ENCODE data around the gene RNASE12. TPM values are rescaled to one million over a fixed set of nuclear protein-coding genes. Genes with fewer than 3 reads are reported as not detected.
"Not testable (repeated sequence)": the region's sequence is repeated elsewhere in the genome, so short reads cannot be mapped to it uniquely, and the experiment has no call there.

Gene RNASE12
- polyA plus RNA-seq, 4 donors = not detected

DNA sequence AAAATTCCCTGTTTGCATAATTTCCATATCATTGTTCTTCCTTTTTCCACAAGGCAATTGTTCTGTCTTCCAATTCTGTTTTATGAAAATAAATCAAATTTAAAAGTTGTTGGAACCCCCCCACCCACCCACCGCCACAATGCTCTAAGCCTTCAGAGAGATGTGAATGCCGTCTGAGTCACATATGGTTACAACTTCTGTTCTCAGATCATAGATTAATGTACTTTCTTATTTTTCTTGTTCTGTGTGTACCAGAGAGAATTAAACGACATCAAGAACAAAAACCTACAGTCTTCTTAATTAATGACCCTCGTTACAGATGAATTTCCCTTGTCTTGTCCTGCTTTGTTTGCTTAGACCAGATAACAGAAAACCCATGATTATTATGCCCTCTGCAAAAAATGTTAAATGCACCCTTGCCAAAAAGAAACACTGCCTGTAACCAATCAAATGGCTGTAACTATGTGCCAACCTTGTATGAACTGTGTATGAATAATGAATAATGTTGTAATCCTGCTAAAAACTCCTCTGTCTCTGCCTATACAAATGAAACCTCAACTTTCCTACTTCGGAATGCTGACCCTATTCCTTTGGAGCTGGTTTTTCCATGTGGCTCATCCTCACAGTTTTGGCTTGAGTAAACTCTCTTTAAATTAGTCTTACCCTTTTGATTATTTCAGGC lies 36.3 kb upstream of the RNASE12 start:
- Histone ChIP-seq H3K36me3 (ENCODE audit: control insufficient read depth in 3 of 3, insufficient read depth in 2 of 3, low read depth in 1 of 3, low read length in 3 of 3) (no peaks in the 10 kb centered on the region), H3K27ac (ENCODE audit: low read depth in 1 of 3, low read length in 2 of 3) (no peak overlapping the region), H3K4me1 (ENCODE audit: control insufficient read depth in 3 of 3, insufficient read depth in 2 of 3, low read depth in 1 of 3, low read length in 2 of 3) (peaks cover 5 to 11% (median 8%) of the 10 kb centered on the region in 3 donors), H3K9me3 (ENCODE audit: control insufficient read depth in 2 of 2, insufficient read depth in 1 of 2, low read depth in 1 of 2, low read length in 1 of 2) (no peaks in the 10 kb centered on the region), H3K27me3 (ENCODE audit: control insufficient read depth in 3 of 3, insufficient read depth in 3 of 3, low read length in 3 of 3) (peaks cover 0 to 53% (median 0%) of the 10 kb centered on the region in 3 donors), H3K4me3 (ENCODE audit: low read depth in 1 of 3, low read length in 3 of 3) (no peak overlapping the region)
- no peak for DNase-seq
- 58 to 76% (median 66%) methylated on average over 5 of the region's 5 CpGs for WGBS, 3 donors
- FAIRE-seq = no peak

DNA sequence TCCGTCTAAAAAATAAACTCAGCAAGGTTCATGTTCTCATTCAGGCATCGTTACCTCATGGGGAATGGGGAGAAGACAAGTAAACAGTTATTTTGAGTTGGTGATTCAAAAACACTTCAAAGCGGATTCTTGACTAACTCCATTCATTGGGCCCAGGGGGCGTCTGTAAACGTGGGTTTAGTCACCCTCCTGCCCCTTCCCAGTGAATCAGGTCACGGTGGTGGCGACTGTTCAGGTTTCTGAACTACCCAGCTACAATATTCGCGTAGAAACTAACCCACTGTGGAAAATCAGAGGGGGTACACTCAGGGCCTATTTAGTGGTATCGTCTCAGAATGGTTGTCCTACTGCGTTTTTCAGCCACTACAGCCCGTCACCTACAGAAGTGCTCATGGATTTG lies 35.1 kb upstream of the RNASE12 start:
- Histone ChIP-seq H3K36me3 (ENCODE audit: control insufficient read depth in 3 of 3, insufficient read depth in 2 of 3, low read depth in 1 of 3, low read length in 3 of 3) (no peaks in the 10 kb centered on the region), H3K9me3 (ENCODE audit: control insufficient read depth in 2 of 2, insufficient read depth in 1 of 2, low read depth in 1 of 2, low read length in 1 of 2) (no peaks in the 10 kb centered on the region), H3K27ac (ENCODE audit: low read depth in 1 of 3, low read length in 2 of 3) (no peak overlapping the region), H3K27me3 (ENCODE audit: control insufficient read depth in 3 of 3, insufficient read depth in 3 of 3, low read length in 3 of 3) (peaks cover 0 to 44% (median 0%) of the 10 kb centered on the region in 3 donors), H3K4me1 (ENCODE audit: control insufficient read depth in 3 of 3, insufficient read depth in 2 of 3, low read depth in 1 of 3, low read length in 2 of 3) (peaks cover 1 to 11% (median 8%) of the 10 kb centered on the region in 3 donors), H3K4me3 (ENCODE audit: low read depth in 1 of 3, low read length in 3 of 3) (no peak overlapping the region)
- WGBS, 3 donors = 35 to 75% (median 53%) methylated on average over 12 of the region's 12 CpGs
- DNase-seq = peak in 1 of 2 donors; percentile 15
- FAIRE-seq = no peak

DNA sequence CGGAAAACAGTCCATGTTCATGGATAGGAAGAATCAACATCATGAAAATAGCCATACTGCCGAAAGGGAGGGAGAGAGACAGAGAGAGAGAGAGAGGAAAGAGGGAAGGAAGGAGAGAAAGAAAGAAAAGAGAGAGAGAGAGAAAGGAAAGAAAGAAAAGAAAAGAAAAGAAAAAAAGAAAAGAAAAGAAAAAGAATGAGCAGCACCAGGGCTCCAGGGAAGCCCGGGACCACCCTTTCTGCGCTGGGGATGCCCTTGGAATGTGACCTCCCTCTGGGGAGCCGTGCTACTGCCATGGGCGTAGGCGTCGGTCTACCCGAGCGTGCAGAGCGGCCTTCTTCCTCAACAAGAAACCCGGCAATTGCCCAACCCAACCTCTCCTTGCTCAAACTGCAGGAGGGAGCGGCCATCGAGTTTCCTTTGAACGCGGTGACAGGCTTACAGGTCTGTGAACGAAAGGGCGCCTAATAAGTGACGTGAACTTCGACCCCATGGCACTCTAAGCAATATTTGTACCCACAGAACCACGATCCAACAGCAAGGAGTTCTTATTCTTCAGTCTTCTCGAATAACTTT lies 33.4 kb upstream of the RNASE12 start:
- H3K4me3 ChIP-seq (ENCODE audit: low read depth in 1 of 3, low read length in 3 of 3) = peak overlapping the region in 2 of 3 donors; percentile 12 to 38
- 5 to 8% (median 8%) methylated on average over 22 of the region's 22 CpGs for WGBS, 3 donors
- H3K9me3 ChIP-seq (ENCODE audit: control insufficient read depth in 2 of 2, insufficient read depth in 1 of 2, low read depth in 1 of 2, low read length in 1 of 2) = no peaks in the 10 kb centered on the region
- H3K27ac ChIP-seq (ENCODE audit: low read depth in 1 of 3, low read length in 2 of 3) = peak overlapping the region; percentile 35 to 71 (median 47)
- no peaks in the 10 kb centered on the region for H3K36me3 ChIP-seq (ENCODE audit: control insufficient read depth in 3 of 3, insufficient read depth in 2 of 3, low read depth in 1 of 3, low read length in 3 of 3)
- FAIRE-seq = no peak
- H3K4me1 ChIP-seq (ENCODE audit: control insufficient read depth in 3 of 3, insufficient read depth in 2 of 3, low read depth in 1 of 3, low read length in 2 of 3) = peaks cover 0 to 11% (median 8%) of the 10 kb centered on the region in 3 donors
- peaks cover 0 to 41% (median 0%) of the 10 kb centered on the region in 3 donors for H3K27me3 ChIP-seq (ENCODE audit: control insufficient read depth in 3 of 3, insufficient read depth in 3 of 3, low read length in 3 of 3)
- DNase-seq = peak; percentile 91 to 96

DNA sequence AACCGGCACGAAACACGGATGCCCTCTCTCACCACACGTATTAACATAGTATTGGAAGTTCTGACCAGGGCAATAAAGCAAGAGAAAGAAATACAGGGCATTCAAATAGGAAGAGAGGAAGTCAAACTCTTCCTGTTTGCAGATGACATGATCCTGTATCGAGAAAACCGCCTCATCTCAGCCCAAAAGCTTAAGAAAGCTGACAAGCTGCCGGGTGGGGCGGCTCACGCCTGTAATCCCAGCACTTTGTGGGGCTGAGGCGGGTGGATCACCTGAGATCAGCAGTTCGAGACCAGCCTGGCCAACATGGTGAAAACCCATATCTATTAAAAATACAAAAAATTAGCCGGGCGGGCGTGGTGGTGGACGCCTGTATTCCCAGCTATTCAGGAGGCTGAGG lies 32.6 kb upstream of the RNASE12 start:
- DNase-seq = no peak
- Histone ChIP-seq H3K36me3 (ENCODE audit: control insufficient read depth in 3 of 3, insufficient read depth in 2 of 3, low read depth in 1 of 3, low read length in 3 of 3) (no peaks in the 10 kb centered on the region), H3K4me3 (ENCODE audit: low read depth in 1 of 3, low read length in 3 of 3) (no peak overlapping the region), H3K4me1 (ENCODE audit: control insufficient read depth in 3 of 3, insufficient read depth in 2 of 3, low read depth in 1 of 3, low read length in 2 of 3) (peaks cover 0 to 11% (median 8%) of the 10 kb centered on the region in 3 donors), H3K9me3 (ENCODE audit: control insufficient read depth in 2 of 2, insufficient read depth in 1 of 2, low read depth in 1 of 2, low read length in 1 of 2) (no peaks in the 10 kb centered on the region), H3K27ac (ENCODE audit: low read depth in 1 of 3, low read length in 2 of 3) (no peak overlapping the region), H3K27me3 (ENCODE audit: control insufficient read depth in 3 of 3, insufficient read depth in 3 of 3, low read length in 3 of 3) (peaks cover 0 to 38% (median 0%) of the 10 kb centered on the region in 3 donors)
- no peak for FAIRE-seq
- WGBS, 3 donors = 54 to 86% (median 80%) methylated on average over 15 of the region's 15 CpGs

DNA sequence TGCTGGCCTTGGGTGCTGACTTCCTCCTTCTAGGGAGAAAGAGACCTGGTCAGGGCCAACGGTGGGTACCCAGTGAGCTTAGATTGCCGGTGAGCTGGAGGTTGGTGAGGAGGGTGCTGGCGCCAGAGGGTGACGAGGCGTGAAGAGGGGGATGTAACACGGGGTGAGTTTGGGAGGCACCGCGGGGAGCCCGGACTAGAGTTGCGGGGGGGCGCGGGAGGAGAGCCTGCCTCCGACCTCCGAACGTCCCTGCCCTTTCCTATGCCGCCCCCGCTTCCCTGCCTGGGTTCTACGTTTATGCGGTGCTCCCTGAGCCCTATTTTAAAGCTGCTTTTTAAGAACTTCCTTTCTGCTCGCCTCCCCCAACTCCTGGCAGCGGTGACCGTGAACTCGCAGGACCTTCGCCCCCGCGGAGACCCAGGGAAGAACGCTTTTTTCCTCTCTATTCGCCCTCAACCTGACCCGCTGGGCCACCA lies 31.7 kb upstream of the RNASE12 start:
- WGBS, 3 donors = 39 to 71% (median 64%) methylated on average over 29 of the region's 29 CpGs
- FAIRE-seq (no peak), DNase-seq (no peak)
- H3K27ac ChIP-seq (ENCODE audit: low read depth in 1 of 3, low read length in 2 of 3) = no peak overlapping the region
- no peak overlapping the region for H3K4me3 ChIP-seq (ENCODE audit: low read depth in 1 of 3, low read length in 3 of 3)
- no peaks in the 10 kb centered on the region for H3K36me3 ChIP-seq (ENCODE audit: control insufficient read depth in 3 of 3, insufficient read depth in 2 of 3, low read depth in 1 of 3, low read length in 3 of 3)
- H3K4me1 ChIP-seq (ENCODE audit: control insufficient read depth in 3 of 3, insufficient read depth in 2 of 3, low read depth in 1 of 3, low read length in 2 of 3) = peaks cover 0 to 11% (median 8%) of the 10 kb centered on the region in 3 donors
- peaks cover 0 to 29% (median 0%) of the 10 kb centered on the region in 3 donors for H3K27me3 ChIP-seq (ENCODE audit: control insufficient read depth in 3 of 3, insufficient read depth in 3 of 3, low read length in 3 of 3)
- H3K9me3 ChIP-seq (ENCODE audit: control insufficient read depth in 2 of 2, insufficient read depth in 1 of 2, low read depth in 1 of 2, low read length in 1 of 2) = no peaks in the 10 kb centered on the region

DNA sequence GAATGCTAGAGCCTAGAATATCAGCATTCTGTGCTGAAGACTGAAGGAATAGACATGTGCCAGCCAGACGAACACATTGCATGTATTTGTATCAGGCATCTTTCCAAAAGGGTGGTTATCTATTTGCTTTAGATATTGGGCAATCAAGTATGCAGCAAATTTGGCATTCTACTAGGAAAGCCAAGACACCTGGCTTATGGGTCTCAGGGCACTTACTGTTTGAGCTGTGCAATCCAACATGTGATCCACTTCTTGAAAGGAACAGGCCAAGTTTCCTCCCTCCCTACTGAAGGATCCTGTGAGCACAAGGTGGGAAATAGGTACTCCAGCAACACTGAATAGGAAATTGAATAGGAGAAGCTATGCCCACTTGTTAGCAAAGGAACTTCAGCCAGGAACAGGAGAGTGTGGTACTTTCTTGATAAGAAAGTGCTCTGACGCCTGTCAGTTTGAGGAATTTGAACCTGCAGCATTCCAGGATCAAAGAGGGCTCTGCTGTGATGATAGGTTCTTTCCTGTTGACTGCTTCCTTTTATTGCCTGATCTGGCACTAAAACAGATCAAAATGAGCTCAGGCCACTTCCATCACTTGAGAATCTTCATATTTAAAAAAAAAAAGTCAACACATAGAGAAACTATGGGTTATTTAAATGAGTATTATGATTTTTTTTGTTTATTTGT lies 29.8 kb upstream of the RNASE12 start:
- FAIRE-seq = no peak

DNA sequence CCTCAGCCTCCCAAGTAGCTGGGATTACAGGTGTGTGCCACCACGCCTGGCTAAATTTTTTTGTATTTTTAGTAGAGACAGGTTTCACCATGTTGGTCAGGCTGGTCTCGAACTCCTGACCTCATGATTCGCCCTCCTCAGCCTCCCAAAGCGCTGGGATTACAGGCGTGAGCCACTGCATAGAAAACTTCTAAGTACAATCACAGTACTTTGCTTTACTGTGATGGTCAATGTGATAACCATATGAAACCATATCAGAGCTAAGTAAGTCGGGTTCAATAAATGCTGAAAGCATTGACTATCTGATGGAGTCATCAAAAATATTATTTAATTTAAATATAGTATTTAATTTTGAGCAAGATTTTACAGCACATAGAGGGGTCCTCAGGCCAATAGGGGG lies 28.5 kb upstream of the RNASE12 start:
- not testable (repeated sequence) for H3K36me3 ChIP-seq (ENCODE audit: control insufficient read depth in 3 of 3, insufficient read depth in 2 of 3, low read depth in 1 of 3, low read length in 3 of 3); H3K27ac ChIP-seq (ENCODE audit: low read depth in 1 of 3, low read length in 2 of 3); H3K9me3 ChIP-seq (ENCODE audit: control insufficient read depth in 2 of 2, insufficient read depth in 1 of 2, low read depth in 1 of 2, low read length in 1 of 2); H3K4me3 ChIP-seq (ENCODE audit: low read depth in 1 of 3, low read length in 3 of 3); H3K4me1 ChIP-seq (ENCODE audit: control insufficient read depth in 3 of 3, insufficient read depth in 2 of 3, low read depth in 1 of 3, low read length in 2 of 3); H3K27me3 ChIP-seq (ENCODE audit: control insufficient read depth in 3 of 3, insufficient read depth in 3 of 3, low read length in 3 of 3); DNase-seq; FAIRE-seq
- WGBS, 3 donors = 88 to 90% (median 88%) methylated on average over 6 of the region's 6 CpGs

More for the DNA sequence above, 29.8 kb upstream of the RNASE12 start:
- Histone ChIP-seq H3K27ac (ENCODE audit: low read depth in 1 of 3, low read length in 2 of 3) (peak overlapping the region in 1 of 3 donors; percentile 11), H3K36me3 (ENCODE audit: control insufficient read depth in 3 of 3, insufficient read depth in 2 of 3, low read depth in 1 of 3, low read length in 3 of 3) (no peaks in the 10 kb centered on the region), H3K4me3 (ENCODE audit: low read depth in 1 of 3, low read length in 3 of 3) (no peak overlapping the region), H3K4me1 (ENCODE audit: control insufficient read depth in 3 of 3, insufficient read depth in 2 of 3, low read depth in 1 of 3, low read length in 2 of 3) (peaks cover 0 to 9% (median 8%) of the 10 kb centered on the region in 3 donors), H3K27me3 (ENCODE audit: control insufficient read depth in 3 of 3, insufficient read depth in 3 of 3, low read length in 3 of 3) (peaks cover 0 to 14% (median 0%) of the 10 kb centered on the region in 3 donors), H3K9me3 (ENCODE audit: control insufficient read depth in 2 of 2, insufficient read depth in 1 of 2, low read depth in 1 of 2, low read length in 1 of 2) (no peaks in the 10 kb centered on the region)
- DNase-seq = peak; percentile 47 to 86
- 4 to 48% (median 27%) methylated on average over 2 of the region's 2 CpGs for WGBS, 3 donors

DNA sequence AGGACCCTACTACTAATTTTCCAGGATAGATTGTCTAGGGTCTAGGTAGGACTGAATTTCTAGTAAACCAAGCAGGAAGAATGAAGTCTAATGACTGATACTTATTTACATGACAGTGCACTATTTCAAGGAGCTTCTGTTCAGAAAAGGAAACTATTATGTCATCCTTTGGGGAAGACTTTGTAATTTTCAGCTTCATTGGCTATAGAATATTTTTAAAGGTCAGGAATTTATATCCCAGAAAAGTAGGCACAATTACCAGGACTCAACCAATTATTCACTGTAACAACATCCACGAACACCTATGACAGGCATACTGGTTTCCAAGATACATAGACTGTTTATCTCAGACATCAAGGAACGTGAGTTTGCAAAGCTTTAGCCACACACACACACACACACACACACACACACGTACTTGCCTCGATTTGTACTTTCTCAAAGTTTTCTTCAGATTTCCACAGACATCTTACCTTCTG lies 27.1 kb upstream of the RNASE12 start:
- DNase-seq (no peak), FAIRE-seq (no peak)
- no peaks in the 10 kb centered on the region for H3K9me3 ChIP-seq (ENCODE audit: control insufficient read depth in 2 of 2, insufficient read depth in 1 of 2, low read depth in 1 of 2, low read length in 1 of 2)
- no peak overlapping the region for H3K4me3 ChIP-seq (ENCODE audit: low read depth in 1 of 3, low read length in 3 of 3)
- peaks cover 0 to 3% (median 0%) of the 10 kb centered on the region in 3 donors for H3K27me3 ChIP-seq (ENCODE audit: control insufficient read depth in 3 of 3, insufficient read depth in 3 of 3, low read length in 3 of 3)
- H3K27ac ChIP-seq (ENCODE audit: low read depth in 1 of 3, low read length in 2 of 3) = no peak overlapping the region
- H3K4me1 ChIP-seq (ENCODE audit: control insufficient read depth in 3 of 3, insufficient read depth in 2 of 3, low read depth in 1 of 3, low read length in 2 of 3) = peaks cover 0 to 7% (median 4%) of the 10 kb centered on the region in 3 donors
- no peaks in the 10 kb centered on the region for H3K36me3 ChIP-seq (ENCODE audit: control insufficient read depth in 3 of 3, insufficient read depth in 2 of 3, low read depth in 1 of 3, low read length in 3 of 3)
- WGBS, 3 donors = 53 to 65% (median 64%) methylated on average over 4 of the region's 4 CpGs
